VCaP (cell line): ENCODE data around the gene SPRR1A.
A peak's percentile ranks its signal among the peaks of the same experiment; 100 is the strongest.

ENCODE experiments used
- H3K27ac ChIP-seq: fragments of 450-650 bp; 2 replicates; pipeline ENCODE4 v1.5.1; 2017
- TF ChIP-seq, protein P1 (sequence below): fragments of 450-650 bp; conservative IDR thresholded peaks from 2 replicates; pipeline ENCODE4 v1.5.1; 2017; ENCODE audit warnings: mild to moderate bottlenecking, moderate library complexity

The SPRR1A gene

DNA sequence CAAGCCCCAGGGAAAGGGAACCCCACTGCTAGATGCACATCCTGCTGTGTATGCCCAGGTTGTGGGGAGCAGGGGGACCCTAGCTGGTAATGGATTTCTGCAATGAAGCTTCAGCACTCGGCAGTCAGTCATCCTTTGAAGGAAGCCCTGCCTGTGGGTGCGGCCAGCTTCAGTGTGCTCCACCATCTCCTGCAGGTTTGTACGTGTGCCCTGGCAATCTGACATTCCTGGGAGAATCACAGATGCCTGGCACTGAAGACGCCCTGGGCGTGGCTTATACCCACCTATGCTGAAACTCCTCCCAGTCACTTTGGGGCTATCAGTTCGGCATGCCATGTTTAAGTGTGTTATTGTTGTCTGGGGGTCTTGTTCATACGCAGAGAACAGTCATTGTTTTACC lies 30.1 kb upstream of the SPRR1A start:
- no peak overlapping the region for H3K27ac ChIP-seq
- TF ChIP-seq, protein P1, sequence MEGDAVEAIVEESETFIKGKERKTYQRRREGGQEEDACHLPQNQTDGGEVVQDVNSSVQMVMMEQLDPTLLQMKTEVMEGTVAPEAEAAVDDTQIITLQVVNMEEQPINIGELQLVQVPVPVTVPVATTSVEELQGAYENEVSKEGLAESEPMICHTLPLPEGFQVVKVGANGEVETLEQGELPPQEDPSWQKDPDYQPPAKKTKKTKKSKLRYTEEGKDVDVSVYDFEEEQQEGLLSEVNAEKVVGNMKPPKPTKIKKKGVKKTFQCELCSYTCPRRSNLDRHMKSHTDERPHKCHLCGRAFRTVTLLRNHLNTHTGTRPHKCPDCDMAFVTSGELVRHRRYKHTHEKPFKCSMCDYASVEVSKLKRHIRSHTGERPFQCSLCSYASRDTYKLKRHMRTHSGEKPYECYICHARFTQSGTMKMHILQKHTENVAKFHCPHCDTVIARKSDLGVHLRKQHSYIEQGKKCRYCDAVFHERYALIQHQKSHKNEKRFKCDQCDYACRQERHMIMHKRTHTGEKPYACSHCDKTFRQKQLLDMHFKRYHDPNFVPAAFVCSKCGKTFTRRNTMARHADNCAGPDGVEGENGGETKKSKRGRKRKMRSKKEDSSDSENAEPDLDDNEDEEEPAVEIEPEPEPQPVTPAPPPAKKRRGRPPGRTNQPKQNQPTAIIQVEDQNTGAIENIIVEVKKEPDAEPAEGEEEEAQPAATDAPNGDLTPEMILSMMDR = no peak

GRCh38 chr1:152954436-152954835 lies 29.4 kb upstream of the SPRR1A start:
- no peak overlapping the region for H3K27ac ChIP-seq

DNA sequence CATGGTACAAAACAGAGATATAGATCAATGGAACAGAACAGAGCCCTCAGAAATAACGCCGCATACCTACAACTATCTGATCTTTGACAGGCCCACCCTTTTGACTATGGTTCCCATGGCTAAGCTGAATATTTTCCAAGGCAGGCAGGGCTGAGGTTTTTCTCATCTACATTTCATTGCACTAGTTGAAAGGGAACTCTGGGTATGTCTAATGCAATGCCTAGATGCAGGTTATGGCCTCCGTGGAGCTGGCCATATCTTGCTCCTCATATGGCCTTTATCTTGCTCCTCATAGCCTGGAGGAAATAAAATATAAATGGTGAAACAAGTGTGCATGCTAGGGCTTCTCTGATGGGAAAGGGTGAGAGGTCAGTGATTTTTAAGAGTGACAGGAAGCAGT lies 26.3 kb upstream of the SPRR1A start:
- TF ChIP-seq, protein P1 = no peak
- no peak overlapping the region for H3K27ac ChIP-seq

More at GRCh38 chr1:152954436-152954835, 29.4 kb upstream of the SPRR1A start:
- TF ChIP-seq, protein P1 = no peak

DNA sequence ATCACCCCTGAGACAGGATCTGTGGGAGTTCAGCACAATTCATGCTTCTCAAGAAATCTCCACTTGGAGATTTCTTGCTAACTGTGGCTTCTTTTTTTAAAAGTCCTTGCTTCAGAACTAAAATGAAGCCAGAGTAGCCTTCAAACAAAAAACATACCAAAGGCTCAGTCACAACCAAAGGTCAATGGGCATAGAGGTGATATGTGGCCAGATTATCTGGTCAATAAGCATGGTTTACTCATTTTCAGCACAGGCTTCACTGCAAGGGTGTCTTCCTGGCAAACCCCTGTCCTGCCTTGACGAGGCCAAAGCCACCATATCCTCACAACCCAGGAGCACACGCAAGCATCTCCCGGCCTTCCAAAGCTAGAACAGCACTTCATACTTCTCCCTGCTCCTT lies 24.6 kb upstream of the SPRR1A start:
- no peak overlapping the region for H3K27ac ChIP-seq
- TF ChIP-seq, protein P1 = no peak

- H3K27ac ChIP-seq = no peak overlapping the region
- TF ChIP-seq, protein P1 = no peak
Measured at GRCh38 chr1:152959801-152960451, 24.0 kb upstream of the SPRR1A start.

DNA sequence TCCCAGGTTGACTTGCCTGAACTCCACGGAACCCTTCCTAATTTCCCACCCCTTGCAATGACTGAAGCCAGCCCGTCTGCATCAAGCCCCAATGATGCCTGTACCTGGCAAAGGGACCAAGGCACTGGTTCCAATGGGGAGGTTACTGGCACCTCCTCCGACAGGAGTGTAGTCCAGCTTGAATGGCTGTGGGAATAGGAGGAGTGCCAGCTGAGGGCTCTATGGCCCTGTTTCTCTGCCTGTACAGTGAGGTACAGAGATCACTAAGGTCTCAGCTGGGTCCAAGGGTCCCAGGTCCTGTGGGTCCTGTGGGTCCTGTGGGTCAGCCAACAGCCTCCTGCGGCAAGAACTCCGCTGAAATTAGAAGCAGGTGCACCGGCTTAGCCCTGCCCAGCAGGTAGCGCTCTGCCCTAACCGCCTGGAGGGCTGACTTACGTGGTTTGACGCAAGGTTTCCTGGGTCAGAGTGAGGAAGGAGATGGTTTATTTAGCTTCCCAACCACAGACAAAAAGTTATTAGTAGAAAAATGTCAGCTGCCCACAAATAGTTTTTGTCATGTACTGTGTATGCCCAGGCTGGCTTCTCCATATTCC lies 23.3 kb upstream of the SPRR1A start:
- no peak overlapping the region for H3K27ac ChIP-seq
- TF ChIP-seq, protein P1 = peak; percentile 21; the same call in 1 of the 2 replicates

GRCh38 chr1:152961226-152961891 lies 22.5 kb upstream of the SPRR1A start:
- no peak overlapping the region for H3K27ac ChIP-seq
- TF ChIP-seq, protein P1 = no peak
